HG03066 (cell line): Measurements from ENCODE around the gene FOXP1.

Experiments used
- ATAC-seq: cut with Tn5 transposase; IDR thresholded peaks from one replicate; pipeline ENCODE4 v1.9.1; 2021; ENCODE audit warnings: low read depth; ENCODE audit not compliant: unreplicated experiment

Gene FOXP1

DNA sequence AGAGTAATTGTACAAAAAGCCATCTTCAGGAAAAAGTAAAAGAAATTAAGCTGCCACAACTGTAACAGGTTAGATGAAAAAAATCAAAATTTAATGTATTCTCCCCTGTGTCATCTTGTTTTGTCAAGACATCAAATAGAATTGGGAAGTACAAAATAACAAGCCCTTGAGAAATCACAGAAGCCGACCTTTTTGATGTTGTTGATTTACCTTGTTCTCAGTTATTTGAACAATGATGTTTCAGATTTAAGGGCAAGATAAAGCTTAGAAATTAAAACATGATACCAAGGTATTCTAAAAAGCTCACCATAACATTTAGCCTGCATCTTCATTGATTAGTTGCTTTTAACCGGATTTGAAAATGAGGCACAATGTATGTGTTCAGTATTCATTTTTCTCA is 523.0 kb downstream of the FOXP1 start:
- no peak for ATAC-seq

DNA sequence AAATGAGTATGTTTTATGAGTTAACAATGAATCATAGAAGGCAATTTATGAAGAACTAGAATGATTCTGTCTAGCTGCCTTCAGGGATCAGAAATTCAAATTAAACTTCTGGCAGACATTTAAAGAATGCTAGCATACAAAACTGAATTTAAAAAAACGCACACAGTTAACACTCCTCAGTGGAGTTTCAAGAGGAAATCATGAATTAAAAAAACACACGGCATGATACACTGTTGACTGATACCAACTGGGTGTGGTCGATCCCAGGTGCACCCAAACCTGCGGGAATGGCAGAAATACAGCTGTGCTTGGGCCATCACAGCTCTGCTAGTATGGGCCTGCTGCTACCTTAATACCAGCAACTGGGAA is 526.0 kb downstream of the FOXP1 start:
- no peak for ATAC-seq

DNA sequence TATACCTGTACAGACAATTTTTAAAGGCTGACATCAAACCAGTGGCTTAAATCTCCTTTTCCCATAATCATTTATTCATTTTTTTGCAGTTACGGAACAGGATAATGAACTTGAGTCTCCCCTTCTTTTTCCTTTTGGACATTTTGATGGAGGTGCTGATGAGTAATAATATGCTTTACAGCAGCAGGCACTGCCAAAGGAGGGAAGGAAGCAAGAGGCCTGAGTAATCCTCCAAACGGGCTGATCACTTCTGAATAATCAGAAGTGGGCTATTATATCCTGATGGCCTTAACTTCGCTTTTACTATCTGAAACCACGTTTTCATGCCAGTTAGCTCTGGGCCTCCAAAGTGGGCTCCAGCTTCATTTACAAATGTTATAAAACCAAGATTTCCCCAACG is 527.2 kb downstream of the FOXP1 start:
- ATAC-seq, result no peak

DNA sequence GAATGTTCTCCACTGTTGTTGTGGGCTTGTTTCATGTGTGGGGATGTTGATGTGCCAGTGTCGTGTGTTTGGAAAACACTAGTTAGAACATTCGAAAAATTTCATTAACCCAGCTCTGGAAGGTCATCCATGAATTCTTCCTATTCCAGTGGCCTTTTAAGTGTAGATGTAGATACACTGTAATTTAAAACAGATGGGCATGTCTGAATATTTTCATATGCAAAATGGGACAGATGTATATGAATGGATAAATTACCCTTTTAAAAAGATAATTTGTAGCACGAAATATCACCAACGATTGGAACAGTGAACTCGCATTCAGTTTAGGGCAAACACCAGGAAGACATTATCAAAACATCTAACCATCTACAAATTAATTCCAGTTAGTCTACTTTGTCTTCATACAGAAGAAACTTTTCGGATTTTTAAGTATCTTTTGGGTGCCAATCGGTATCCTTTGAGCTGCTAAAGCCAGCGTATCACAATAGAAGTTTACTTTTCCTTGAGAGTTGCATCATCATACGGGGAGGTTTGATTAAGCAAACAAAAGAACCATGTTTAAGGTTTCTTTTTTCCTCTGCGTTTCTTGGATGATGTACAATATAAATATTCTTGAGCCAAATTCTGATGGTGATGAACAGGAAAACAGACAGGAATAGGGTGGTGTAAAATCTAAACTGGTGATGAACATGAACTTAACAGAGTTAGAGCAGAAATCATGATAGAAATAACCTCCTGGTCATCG is 528.1 kb downstream of the FOXP1 start:
- no peak for ATAC-seq

DNA sequence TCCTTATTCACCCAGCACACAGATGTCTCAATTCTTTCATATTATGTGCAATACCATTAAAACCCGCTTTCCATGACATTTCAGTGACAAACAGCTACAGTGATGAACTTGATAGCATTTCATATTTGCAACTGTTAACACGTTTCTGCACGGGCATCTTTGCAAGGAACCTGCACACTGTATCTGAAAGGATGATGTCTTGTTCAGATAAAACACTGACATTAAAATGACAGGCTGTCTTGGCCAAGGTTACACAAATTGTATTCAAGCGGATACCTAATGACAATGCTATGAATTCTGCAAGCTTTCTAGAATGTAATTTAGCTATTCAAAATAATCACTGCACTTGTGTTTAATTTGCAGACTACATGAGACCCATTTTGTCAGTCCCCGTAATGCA is 529.2 kb downstream of the FOXP1 start:
- ATAC-seq, result no peak

DNA sequence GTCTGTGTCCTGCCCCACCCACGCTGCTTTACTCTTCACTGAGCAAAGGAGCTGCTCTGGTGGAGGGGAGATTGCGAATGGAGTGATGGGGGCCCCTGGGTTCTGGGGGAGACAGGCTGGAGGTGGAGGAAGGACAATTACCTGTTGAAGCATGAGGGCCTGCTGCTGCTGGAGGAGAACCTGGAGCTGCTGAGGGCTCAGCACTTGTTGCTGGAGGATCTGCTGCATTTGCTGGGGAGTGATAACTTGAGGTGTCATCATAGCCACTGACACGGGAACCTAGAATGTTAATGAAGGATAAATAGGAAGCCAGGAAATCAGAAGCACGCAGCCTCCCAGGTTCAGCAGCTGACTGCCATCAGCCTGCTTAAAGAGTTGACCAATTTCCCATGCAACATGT is 530.0 kb downstream of the FOXP1 start:
- no peak for ATAC-seq

- no peak for ATAC-seq
These were observed 530.8 kb downstream of the FOXP1 start for GRCh38 chr3:71052716-71053115.

GRCh38 chr3:71051893-71052687 is 531.4 kb downstream of the FOXP1 start:
- no peak for ATAC-seq

DNA sequence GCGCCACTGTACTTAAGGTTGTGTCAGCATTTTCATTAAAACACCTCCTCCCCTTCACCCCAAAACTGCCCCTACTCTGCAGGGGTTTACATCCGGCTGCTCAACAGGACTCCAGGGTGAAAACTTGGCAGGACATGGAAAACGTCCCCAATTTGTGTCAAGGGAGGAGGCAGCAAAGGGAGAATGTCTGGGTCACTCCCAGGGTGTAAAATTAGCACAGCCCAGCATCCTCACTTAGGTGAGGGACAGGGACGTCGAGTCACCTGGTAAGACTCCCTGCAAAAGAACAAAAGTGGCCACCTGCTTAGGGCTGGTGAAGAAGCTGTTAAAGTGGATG is 532.3 kb downstream of the FOXP1 start:
- no peak for ATAC-seq

DNA sequence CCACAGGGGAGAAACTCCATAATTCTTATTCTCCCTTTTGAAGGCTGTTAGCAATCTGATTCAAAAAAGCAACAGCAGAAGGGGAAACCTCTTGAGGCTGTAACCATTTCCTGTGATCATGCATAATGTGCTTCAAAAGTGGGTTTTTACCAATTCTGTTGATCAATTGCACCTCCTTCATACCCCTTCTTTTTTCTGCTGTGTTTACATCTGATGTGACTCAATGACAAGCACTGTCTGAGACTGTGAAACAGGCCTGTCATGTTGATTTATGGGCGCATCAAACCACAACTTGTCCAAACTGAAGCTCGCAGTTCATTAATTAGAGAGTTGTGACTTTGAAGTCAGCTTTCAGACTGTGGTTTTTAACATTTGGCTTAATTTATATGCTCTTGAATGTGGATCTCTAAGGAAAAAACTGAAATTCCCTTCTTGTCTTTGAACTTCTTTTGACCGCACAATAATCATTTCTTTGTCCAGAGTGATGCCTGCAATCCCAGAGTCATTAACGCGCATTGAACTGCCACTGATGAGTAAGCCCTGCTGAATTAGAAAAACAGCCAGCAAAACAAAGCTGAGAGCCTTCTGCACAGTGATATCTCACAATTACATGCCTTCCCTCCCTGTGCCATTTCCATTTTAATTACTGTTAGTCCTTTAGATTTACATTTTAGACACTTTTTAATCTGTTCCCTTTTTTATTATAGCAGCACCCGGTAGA is 532.8 kb downstream of the FOXP1 start:
- ATAC-seq, result no peak

DNA sequence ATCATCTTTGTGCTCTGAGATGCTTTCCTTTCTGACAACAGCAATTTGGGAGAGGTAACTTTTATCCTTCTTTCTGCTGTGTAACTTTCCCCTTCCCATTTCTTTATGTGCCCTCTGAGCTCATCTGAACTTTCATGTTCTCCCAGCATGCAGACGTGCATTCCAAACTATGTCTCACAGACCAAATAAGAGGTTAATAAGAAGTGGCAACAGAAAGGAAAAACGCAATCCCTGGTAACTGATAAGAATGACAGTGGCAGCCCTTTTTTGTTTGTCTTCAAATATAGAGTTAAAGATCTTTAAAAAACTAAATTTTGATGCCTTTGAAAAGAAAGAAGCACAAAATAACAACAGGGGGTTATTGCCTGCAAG is 533.4 kb downstream of the FOXP1 start:
- ATAC-seq, result no peak

DNA sequence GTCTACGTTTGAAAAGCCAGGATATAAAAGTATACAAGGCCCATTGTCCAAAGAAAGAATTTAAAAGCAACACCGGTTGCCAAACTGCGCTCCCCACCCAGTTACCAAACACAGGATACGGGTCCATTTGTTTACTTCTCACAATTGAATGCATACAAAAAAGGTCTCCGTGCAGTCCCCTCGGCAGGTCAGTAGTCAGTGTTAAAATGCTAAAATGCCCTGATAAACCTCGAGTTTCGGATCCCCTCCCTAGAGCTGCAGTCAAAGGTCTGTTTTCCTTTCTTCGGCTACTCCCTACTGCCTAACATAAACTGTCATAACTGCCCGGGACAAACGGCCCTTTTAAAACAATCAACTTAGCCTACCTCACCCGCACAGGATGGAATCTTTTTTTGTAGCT is 534.6 kb downstream of the FOXP1 start:
- no peak for ATAC-seq

GRCh38 chr3:71047616-71048531 is 535.7 kb downstream of the FOXP1 start:
- no peak for ATAC-seq

DNA sequence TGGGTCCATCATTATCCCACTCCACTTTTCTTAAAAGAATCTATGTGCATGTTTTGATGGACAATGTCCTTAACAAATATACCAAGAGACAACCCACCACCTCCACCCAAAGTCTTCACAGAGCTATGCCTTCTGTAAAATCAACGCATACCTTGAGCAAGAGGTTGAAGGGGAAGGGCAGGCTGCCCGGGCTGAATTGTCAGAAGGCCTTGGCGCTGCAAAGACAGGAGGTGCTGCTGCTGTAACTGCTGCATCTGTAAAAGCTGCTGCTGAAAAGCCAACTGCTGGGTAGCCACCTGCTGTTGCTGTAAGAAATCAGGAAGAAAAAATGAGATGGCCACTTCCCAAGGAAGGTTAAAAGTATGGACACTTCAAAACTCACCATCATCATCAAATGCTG is 536.7 kb downstream of the FOXP1 start:
- ATAC-seq, result no peak

- no peak for ATAC-seq
These were observed 537.6 kb downstream of the FOXP1 start for GRCh38 chr3:71045917-71046282.

DNA sequence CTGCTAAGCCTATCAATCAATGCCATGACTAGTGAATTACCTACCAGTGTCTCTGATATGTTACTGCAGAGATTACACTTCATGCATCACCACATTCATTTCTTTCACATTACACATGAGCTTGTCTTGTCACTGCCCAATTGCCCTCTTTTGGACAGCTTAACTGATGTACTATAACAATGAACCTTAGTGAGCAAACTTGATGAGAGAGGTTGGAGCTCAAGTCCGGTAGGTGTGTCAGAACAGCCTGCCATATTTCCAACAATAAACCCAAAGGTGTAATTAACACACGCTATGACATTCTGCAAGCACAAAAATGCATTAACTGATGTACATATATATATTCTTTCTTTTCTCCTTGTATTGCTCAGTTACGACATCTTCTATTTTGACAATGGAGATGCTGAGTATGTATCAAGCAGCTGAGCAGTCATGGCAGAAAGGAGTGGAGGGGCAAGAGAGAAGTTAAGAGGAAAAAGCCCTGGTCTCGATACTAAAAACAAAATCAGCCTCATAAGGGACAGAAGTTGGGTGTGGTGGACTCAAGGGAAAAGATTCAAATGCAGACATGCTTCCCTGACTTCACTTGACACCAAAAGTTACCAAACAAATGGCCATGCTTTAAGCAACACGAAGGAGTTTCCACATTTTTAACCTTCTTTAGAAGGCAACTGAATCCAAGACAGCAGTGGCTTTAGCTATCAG is 538.2 kb downstream of the FOXP1 start:
- ATAC-seq, result no peak

DNA sequence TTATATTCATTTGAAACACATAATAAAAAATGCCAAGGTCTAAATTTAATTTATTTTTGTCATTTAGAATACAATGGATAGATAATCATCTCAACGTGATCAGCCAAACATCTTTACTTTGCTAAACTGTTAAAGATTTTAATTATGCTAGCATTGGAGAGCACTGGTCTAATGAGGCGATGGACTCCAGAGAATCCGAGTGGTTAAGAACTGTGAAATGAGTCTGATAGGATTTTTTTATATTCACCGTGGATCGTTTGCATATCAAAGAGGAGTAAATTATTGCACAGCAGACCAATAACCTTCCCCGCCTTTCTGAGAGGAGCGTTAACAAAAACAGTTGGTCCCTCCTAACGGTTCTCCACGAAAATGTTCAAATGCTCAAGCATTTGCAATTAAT is 540.8 kb downstream of the FOXP1 start:
- ATAC-seq, result no peak

- no peak for ATAC-seq
These were observed 542.2 kb downstream of the FOXP1 start for GRCh38 chr3:71041371-71041770.

DNA sequence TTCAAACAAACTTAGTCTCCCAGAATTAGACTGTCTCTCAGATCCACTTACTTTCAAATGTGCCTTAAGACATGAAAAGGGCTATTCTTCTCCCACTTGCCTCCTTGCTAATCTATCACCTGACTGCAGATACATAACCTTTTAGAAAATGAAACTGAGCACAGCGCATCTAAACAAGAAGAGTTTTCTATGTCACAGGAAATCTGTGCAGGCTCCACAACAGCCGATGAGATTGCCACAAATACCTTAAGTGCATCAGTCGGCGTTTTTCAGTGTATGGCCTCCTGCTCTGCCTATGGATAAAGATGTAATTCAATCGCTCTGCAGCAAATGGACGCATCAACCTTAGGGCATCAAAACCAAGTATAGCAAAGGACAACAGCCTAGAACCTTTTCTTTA is 544.2 kb downstream of the FOXP1 start:
- ATAC-seq, result no peak

GRCh38 chr3:71037775-71038174 is 545.8 kb downstream of the FOXP1 start:
- ATAC-seq, result no peak
